Endothelial cell of umbilical vein (primary cell): ENCODE data around the gene PSME3IP1. TPM values are rescaled to one million over a fixed set of nuclear protein-coding genes. Genes with fewer than 3 reads are reported as not detected.

Experiments
- BruUV-seq: library from RNA; stranded (reverse); fragments of 400-500 nt; replicated peaks from 2 replicates; lab custom pipeline; 2021; lab: Mats Ljungman, UMichigan
- CTCF ChIA-PET: fragments of 300-600, 350-600 bp; sonication (Branson Sonifier 250); formaldehyde crosslinking; loops from one replicate; lab custom pipeline; 2021; ENCODE audit warnings: antibody characterized with exemption, inconsistent platforms; lab: Charles Lee
- POLR2A ChIA-PET: fragments of 300-600, 350-600 bp; sonication (Branson Sonifier 250); formaldehyde crosslinking; loops from one replicate; lab custom pipeline; 2021; ENCODE audit warnings: antibody characterized with exemption, inconsistent platforms; lab: Charles Lee
- DNase-seq: peaks from one replicate; pipeline ENCODE4 v3.0.0-alpha.2; 2011; ENCODE audit warnings: low read depth, low spot score
- FAIRE-seq: peaks from 2 replicates; lab custom pipeline; 2011; peaks lifted over from hg19 to GRCh38; lab: Jason Lieb, UNC
- H2AFZ ChIP-seq: 2 replicates; pipeline ENCODE4 v1.6.0; 2012; ENCODE audit warnings: low read depth, low read length, control low read depth, inconsistent platforms
- H3K27ac ChIP-seq: 2 replicates; pipeline ENCODE4 v1.5.1; 2011; ENCODE audit warnings: low read depth, mild to moderate bottlenecking, control low read depth, low read length, moderate library complexity; ENCODE audit not compliant: insufficient read depth
- H3K27me3 ChIP-seq, 2 experiments: 2 replicates each; pipeline versions ENCODE4 v1.6.0 to v1.6.1; 2011; ENCODE audit warnings: low read length in 2 of 2, mixed read lengths in 1 of 2; ENCODE audit not compliant: control insufficient read depth in 2 of 2, insufficient read depth in 2 of 2
- H3K36me3 ChIP-seq, 2 experiments: 2 replicates in 1 of 2; 3 replicates in 1 of 2; pipeline ENCODE4 v1.5.1; 2011; ENCODE audit warnings: low read length in 2 of 2, mild to moderate bottlenecking in 1 of 2, moderate library complexity in 1 of 2; ENCODE audit not compliant: control insufficient read depth in 2 of 2, insufficient read depth in 2 of 2; ENCODE audit errors: extremely low read depth in 1 of 2
- H3K4me1 ChIP-seq: 3 replicates; pipeline ENCODE4 v1.5.1; 2011; ENCODE audit warnings: mild to moderate bottlenecking, low read length; ENCODE audit not compliant: control insufficient read depth, insufficient read depth; ENCODE audit errors: extremely low read depth
- H3K4me2 ChIP-seq: 2 replicates; pipeline ENCODE4 v1.6.1; 2011; ENCODE audit warnings: low read length, control low read depth, mixed read lengths; ENCODE audit not compliant: insufficient read depth
- H3K4me3 ChIP-seq, 3 experiments: fragments of 200-600 bp in 1 of 3; sonication (generic), shearing (Covaris generic) in 1 of 3; replicated peaks in 1 of 3; 2 replicates each; pipeline ENCODE4 v1.5.1; 2011 to 2016; ENCODE audit warnings: control low read depth in 3 of 3, low read length in 3 of 3, mild to moderate bottlenecking in 2 of 3, inconsistent platforms in 1 of 3, low read depth in 1 of 3, moderate library complexity in 1 of 3; ENCODE audit not compliant: insufficient read depth in 1 of 3
- H3K79me2 ChIP-seq: 2 replicates; pipeline ENCODE4 v1.6.0; 2012; ENCODE audit warnings: low read length, inconsistent platforms; ENCODE audit not compliant: control insufficient read depth, insufficient read depth
- H3K9ac ChIP-seq: replicated peaks from 2 replicates; pipeline ENCODE3; 2011; ENCODE audit warnings: low read length, control low read depth; ENCODE audit not compliant: insufficient read depth; ENCODE audit errors: extremely low read depth
- H3K9me1 ChIP-seq: replicated peaks from 3 replicates; pipeline ENCODE4 v1.6.0; 2011; ENCODE audit warnings: mild to moderate bottlenecking, low read length; ENCODE audit not compliant: control insufficient read depth, insufficient read depth; ENCODE audit errors: extremely low read depth
- H3K9me3 ChIP-seq: replicated peaks from 2 replicates; pipeline ENCODE4 v1.5.1; 2012; ENCODE audit warnings: low read length, inconsistent platforms; ENCODE audit not compliant: control insufficient read depth, insufficient read depth
- H4K20me1 ChIP-seq: replicated peaks from 2 replicates; pipeline ENCODE3; 2011; ENCODE audit warnings: mild to moderate bottlenecking, low read length; ENCODE audit not compliant: control insufficient read depth, insufficient read depth; ENCODE audit errors: extremely low read depth
- EZH2 ChIP-seq: IDR thresholded peaks from 2 replicates; pipeline ENCODE4 v1.6.1; 2012; ENCODE audit warnings: borderline replicate concordance, low read depth, mild to moderate bottlenecking, moderate library complexity, low read length, inconsistent platforms; ENCODE audit not compliant: severe bottlenecking
- FOS ChIP-seq: IDR thresholded peaks from 2 replicates; pipeline ENCODE4 v1.6.1; 2011; ENCODE audit warnings: mild to moderate bottlenecking, low read length, moderate library complexity, borderline replicate concordance; ENCODE audit not compliant: insufficient read depth
- GATA2 ChIP-seq: IDR thresholded peaks from 2 replicates; pipeline ENCODE4 v1.7.0; 2011; ENCODE audit warnings: low read depth, mild to moderate bottlenecking, moderate library complexity, mixed read lengths, low read length; ENCODE audit not compliant: insufficient read length, insufficient read depth
- JUN ChIP-seq: IDR thresholded peaks from 2 replicates; pipeline ENCODE4 v1.6.1; 2011; ENCODE audit warnings: borderline replicate concordance, low read depth; ENCODE audit not compliant: insufficient read length, insufficient read depth
- MYC ChIP-seq: IDR thresholded peaks from one replicate; pipeline ENCODE4 v1.6.1; 2011; ENCODE audit warnings: mild to moderate bottlenecking, low read depth, low read length
- POLR2A ChIP-seq: IDR thresholded peaks from 2 replicates; pipeline ENCODE4 v1.6.1; 2012; ENCODE audit warnings: low read depth, mild to moderate bottlenecking, control low read depth, low read length
- POLR2AphosphoS5 ChIP-seq: IDR thresholded peaks from 2 replicates; pipeline ENCODE4 v1.6.1; 2012; ENCODE audit warnings: low read depth, mild to moderate bottlenecking, control low read depth, low read length, moderate library complexity; ENCODE audit not compliant: insufficient read depth
- dilution Hi-C: fragments of 300-500 bp; cut with MboI; formaldehyde crosslinking; loops from one replicate; pipeline ENCODE4 v1.15.0; 2019; ENCODE audit warnings: low sequenced_read_pairs; ENCODE audit not compliant: extremely low pct_ligation_motif_present
- intact Hi-C: fragments of 100-400 bp; cut with micrococcal nuclease; formaldehyde crosslinking; loops from one replicate; pipeline ENCODE4 v1.10.0; 2022
- polyA plus RNA-seq, 4 experiments: library from polyadenylated mRNA; depleted of rRNA in 3 of 4; stranded (reverse) in 3 of 4; unstranded in 1 of 4; fragments of >200 nt; gene quantifications; 2 replicates each; pipeline versions ENCODE4 v1.2.1 to v1.2.3, GENCODE V29; 2011 to 2012; ENCODE audit warnings: missing spikeins in 1 of 4
- total RNA-seq: library from RNA; stranded (reverse); gene quantifications from 2 replicates; pipeline ENCODE4 v1.2.3, GENCODE V29; 2021
- TF ChIP-seq, protein P1 (sequence below): IDR thresholded peaks from 2 replicates; pipeline ENCODE4 v1.6.1; 2011; ENCODE audit not compliant: insufficient read depth, insufficient read length
- TF ChIP-seq, protein P2 (sequence below), 2 donors: IDR thresholded peaks; 1 replicate in 1 of 2; 2 replicates in 1 of 2; pipeline ENCODE4 v1.5.1; 2011; ENCODE audit warnings: low read length in 2 of 2, mild to moderate bottlenecking in 2 of 2, moderate library complexity in 2 of 2, control low read depth in 1 of 2, inconsistent platforms in 1 of 2, low read depth in 1 of 2; ENCODE audit not compliant: insufficient read depth in 1 of 2; ENCODE audit errors: extremely low read depth in 1 of 2

Gene PSME3IP1
- total and polyA plus RNA-seq, 2 donors (not counting 3 experiments of a cell fraction or from before 2014, with no cell fraction given): 86.2 to 91.8 TPM

GRCh38 chr16:57115514-57116182 is 70.2 kb downstream of the PSME3IP1 start:
- no peak for TF ChIP-seq EZH2
- TF ChIP-seq, protein P1, sequence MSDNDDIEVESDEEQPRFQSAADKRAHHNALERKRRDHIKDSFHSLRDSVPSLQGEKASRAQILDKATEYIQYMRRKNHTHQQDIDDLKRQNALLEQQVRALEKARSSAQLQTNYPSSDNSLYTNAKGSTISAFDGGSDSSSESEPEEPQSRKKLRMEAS: no peak
- no peak for TF ChIP-seq JUN
- TF ChIP-seq POLR2AphosphoS5: no peak
- TF ChIP-seq MYC: no peak
- no peak for TF ChIP-seq FOS
- TF ChIP-seq GATA2: no peak
- TF ChIP-seq POLR2A: no peak
- TF ChIP-seq, protein P2, sequence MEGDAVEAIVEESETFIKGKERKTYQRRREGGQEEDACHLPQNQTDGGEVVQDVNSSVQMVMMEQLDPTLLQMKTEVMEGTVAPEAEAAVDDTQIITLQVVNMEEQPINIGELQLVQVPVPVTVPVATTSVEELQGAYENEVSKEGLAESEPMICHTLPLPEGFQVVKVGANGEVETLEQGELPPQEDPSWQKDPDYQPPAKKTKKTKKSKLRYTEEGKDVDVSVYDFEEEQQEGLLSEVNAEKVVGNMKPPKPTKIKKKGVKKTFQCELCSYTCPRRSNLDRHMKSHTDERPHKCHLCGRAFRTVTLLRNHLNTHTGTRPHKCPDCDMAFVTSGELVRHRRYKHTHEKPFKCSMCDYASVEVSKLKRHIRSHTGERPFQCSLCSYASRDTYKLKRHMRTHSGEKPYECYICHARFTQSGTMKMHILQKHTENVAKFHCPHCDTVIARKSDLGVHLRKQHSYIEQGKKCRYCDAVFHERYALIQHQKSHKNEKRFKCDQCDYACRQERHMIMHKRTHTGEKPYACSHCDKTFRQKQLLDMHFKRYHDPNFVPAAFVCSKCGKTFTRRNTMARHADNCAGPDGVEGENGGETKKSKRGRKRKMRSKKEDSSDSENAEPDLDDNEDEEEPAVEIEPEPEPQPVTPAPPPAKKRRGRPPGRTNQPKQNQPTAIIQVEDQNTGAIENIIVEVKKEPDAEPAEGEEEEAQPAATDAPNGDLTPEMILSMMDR (IDR thresholded peaks at IDR 0.05; ENCODE audit: extremely low read depth in 1 of 2, insufficient read depth in 1 of 2, low read depth in 1 of 2, low read length in 2 of 2): no peak
- Histone ChIP-seq H3K4me2 (no peak overlapping the region), H3K4me1 (no peaks in the 10 kb centered on the region), H3K9me1 (no peaks in the 10 kb centered on the region), H3K4me3 (no peak overlapping the region), H3K79me2 (no peaks in the 10 kb centered on the region), H2AFZ (no peak overlapping the region), H3K9me3 (no peaks in the 10 kb centered on the region), H3K36me3 (peaks cover 14 to 46% of the 10 kb centered on the region in 2 experiments), H3K27ac (no peak overlapping the region), H3K27me3 (no peaks in the 10 kb centered on the region), H4K20me1 (no peaks in the 10 kb centered on the region), H3K9ac (no peak overlapping the region)
- ChIA-PET CTCF (interaction anchor here (3.9 kb wide), 1 partner anchor 23 kb away, joined by 18 read pairs; the partner anchor contains the start of gene CPNE2), POLR2A (no interaction called here)
- FAIRE-seq (no peak), DNase-seq (no peak)
- dilution Hi-C loops: no loop called here
- BruUV-seq: no TSS peak
- intact Hi-C loops: no loop called here
